ENCODE data around the gene DIDO1.

Gene DIDO1

GRCh38 chr20:62951143-62951895, 25.0 kb upstream of the DIDO1 start:
- DNase-seq (no peak), ATAC-seq (replicated peaks) (no peak)
- Mint-ChIP-seq H3K36me3 (ENCODE audit: insufficient read depth) (peaks cover 22% of the 10 kb centered on the region), H3K27ac (no peak overlapping the region), H3K9me3 (no peaks in the 10 kb centered on the region), H3K4me1 (ENCODE audit: low read depth in 2 of 2) (peaks cover 25 to 27% of the 10 kb centered on the region in 2 donors), H3K27me3 (no peaks in the 10 kb centered on the region), H3K4me3 (peak overlapping the region in 1 of 2 donors; percentile 89)

GRCh38 chr20:62950741-62951140, 24.4 kb upstream of the DIDO1 start:
- Mint-ChIP-seq H3K27ac (no peak overlapping the region), H3K4me3 (no peak overlapping the region), H3K9me3 (no peaks in the 10 kb centered on the region), H3K27me3 (no peaks in the 10 kb centered on the region), H3K4me1 (ENCODE audit: low read depth in 2 of 2) (peaks cover 25 to 27% of the 10 kb centered on the region in 2 donors), H3K36me3 (ENCODE audit: insufficient read depth) (peaks cover 26% of the 10 kb centered on the region)
- ATAC-seq (replicated peaks) (no peak), DNase-seq (no peak)

GRCh38 chr20:62949962-62950361, 23.7 kb upstream of the DIDO1 start:
- Mint-ChIP-seq H3K4me1 (ENCODE audit: low read depth in 2 of 2) (peaks cover 25 to 27% of the 10 kb centered on the region in 2 donors), H3K27ac (peak overlapping the region in 1 of 2 donors; percentile 38), H3K9me3 (no peaks in the 10 kb centered on the region)

DNA sequence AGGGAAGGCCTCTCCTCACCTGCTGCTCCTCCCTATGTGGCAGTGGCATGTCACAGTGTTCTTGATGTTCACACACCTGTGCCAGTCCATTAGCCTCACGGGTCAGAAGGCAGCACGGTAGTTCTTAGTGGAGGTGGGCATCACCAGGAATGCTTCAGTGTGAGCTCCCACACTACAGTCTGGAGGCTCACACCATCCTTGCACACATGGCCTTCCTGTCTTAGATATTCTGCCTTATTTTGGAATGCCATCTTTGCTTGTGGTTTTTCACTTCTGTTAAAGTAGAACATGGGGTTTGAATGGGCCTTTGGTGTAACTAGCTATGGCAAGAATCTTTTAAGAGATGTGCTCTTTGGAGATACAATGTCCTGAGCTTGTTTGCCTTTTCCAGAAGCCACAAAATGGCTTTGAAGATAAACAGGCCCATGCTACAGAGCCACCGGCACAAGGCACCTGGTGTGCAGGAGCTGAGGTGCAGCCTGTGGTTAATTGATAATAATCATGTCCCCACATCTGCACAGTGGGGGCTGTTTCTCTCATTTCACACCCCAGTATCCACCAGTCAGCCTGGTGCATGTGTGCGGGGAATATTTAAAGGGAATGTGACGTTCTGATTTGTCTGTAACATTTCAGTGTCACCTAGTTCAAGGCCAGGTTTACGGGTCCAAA, 23.0 kb upstream of the DIDO1 start:
- H3K4me3 Mint-ChIP-seq: no peak overlapping the region
- DNase-seq: no peak
- no peak for ATAC-seq (replicated peaks)
- no peaks in the 10 kb centered on the region for H3K9me3 Mint-ChIP-seq
- peaks cover 19 to 23% of the 10 kb centered on the region in 2 donors for H3K4me1 Mint-ChIP-seq (ENCODE audit: low read depth in 2 of 2)
- peaks cover 35% of the 10 kb centered on the region for H3K36me3 Mint-ChIP-seq (ENCODE audit: insufficient read depth)
- H3K27ac Mint-ChIP-seq: peak overlapping the region; percentile 26 to 38
- no peaks in the 10 kb centered on the region for H3K27me3 Mint-ChIP-seq

More at GRCh38 chr20:62949962-62950361, 23.7 kb upstream of the DIDO1 start:
- DNase-seq (no peak), ATAC-seq (replicated peaks) (no peak)
- Mint-ChIP-seq H3K27me3 (no peaks in the 10 kb centered on the region), H3K4me3 (no peak overlapping the region), H3K36me3 (ENCODE audit: insufficient read depth) (peaks cover 30% of the 10 kb centered on the region)

- Mint-ChIP-seq H3K9me3 (no peaks in the 10 kb centered on the region), H3K4me3 (no peak overlapping the region), H3K4me1 (ENCODE audit: low read depth in 2 of 2) (peaks cover 9 to 17% of the 10 kb centered on the region in 2 donors), H3K27ac (no peak overlapping the region), H3K36me3 (ENCODE audit: insufficient read depth) (peaks cover 50% of the 10 kb centered on the region), H3K27me3 (no peaks in the 10 kb centered on the region)
- DNase-seq: no peak
- no peak for ATAC-seq (replicated peaks)
Observed at GRCh38 chr20:62947532-62948300, 21.4 kb upstream of the DIDO1 start.

GRCh38 chr20:62946918-62947317, 20.6 kb upstream of the DIDO1 start:
- no peak for ATAC-seq (replicated peaks)
- Mint-ChIP-seq H3K4me3 (no peak overlapping the region), H3K4me1 (ENCODE audit: low read depth in 2 of 2) (peaks cover 6 to 13% of the 10 kb centered on the region in 2 donors), H3K27me3 (no peaks in the 10 kb centered on the region), H3K9me3 (no peaks in the 10 kb centered on the region), H3K27ac (no peak overlapping the region), H3K36me3 (ENCODE audit: insufficient read depth) (peaks cover 58% of the 10 kb centered on the region)
- DNase-seq: no peak

- Mint-ChIP-seq H3K36me3 (ENCODE audit: insufficient read depth) (peaks cover 62% of the 10 kb centered on the region), H3K4me1 (ENCODE audit: low read depth in 2 of 2) (peaks cover 13 to 20% of the 10 kb centered on the region in 2 donors), H3K27me3 (no peaks in the 10 kb centered on the region), H3K9me3 (no peaks in the 10 kb centered on the region), H3K4me3 (no peak overlapping the region), H3K27ac (no peak overlapping the region)
- no peak for DNase-seq
- ATAC-seq (replicated peaks): no peak
Observed at GRCh38 chr20:62945771-62946339, 19.6 kb upstream of the DIDO1 start.

DNA sequence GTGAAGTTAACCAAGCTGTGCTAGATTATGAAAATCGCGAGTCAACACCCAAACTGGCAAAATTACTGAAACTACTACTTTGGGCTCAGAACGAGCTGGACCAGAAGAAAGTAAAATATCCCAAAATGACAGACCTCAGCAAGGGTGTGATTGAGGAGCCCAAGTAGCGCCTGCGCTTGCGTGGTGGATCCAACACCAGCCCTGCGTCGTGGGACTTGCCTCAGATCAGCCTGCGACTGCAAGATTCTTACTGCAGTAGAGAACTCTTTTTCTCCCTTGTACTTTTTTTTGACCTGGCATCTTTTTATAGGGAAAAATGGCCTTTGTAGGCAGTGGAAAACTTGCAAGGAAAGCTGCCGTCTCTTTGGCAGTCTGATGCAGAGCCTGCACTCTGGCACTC, 18.4 kb upstream of the DIDO1 start:
- Mint-ChIP-seq H3K27ac (peak overlapping the region in 1 of 2 donors; percentile 70), H3K4me3 (no peak overlapping the region), H3K9me3 (no peaks in the 10 kb centered on the region), H3K36me3 (ENCODE audit: insufficient read depth) (peaks cover 64% of the 10 kb centered on the region), H3K4me1 (ENCODE audit: low read depth in 2 of 2) (peaks cover 11 to 22% of the 10 kb centered on the region in 2 donors), H3K27me3 (no peaks in the 10 kb centered on the region)
- ATAC-seq (replicated peaks) (no peak), DNase-seq (no peak)

GRCh38 chr20:62944184-62944583, 17.9 kb upstream of the DIDO1 start:
- no peaks in the 10 kb centered on the region for H3K9me3 Mint-ChIP-seq
- peak overlapping the region in 1 of 2 donors; percentile 70 for H3K27ac Mint-ChIP-seq
- ATAC-seq (replicated peaks): no peak
- no peak for DNase-seq
- H3K4me3 Mint-ChIP-seq: no peak overlapping the region
- H3K36me3 Mint-ChIP-seq (ENCODE audit: insufficient read depth): peaks cover 58% of the 10 kb centered on the region
- H3K27me3 Mint-ChIP-seq: no peaks in the 10 kb centered on the region
- peaks cover 14 to 26% of the 10 kb centered on the region in 2 donors for H3K4me1 Mint-ChIP-seq (ENCODE audit: low read depth in 2 of 2)

GRCh38 chr20:62943396-62943795, 17.1 kb upstream of the DIDO1 start:
- no peak overlapping the region for H3K4me3 Mint-ChIP-seq
- H3K4me1 Mint-ChIP-seq (ENCODE audit: low read depth in 2 of 2): peaks cover 20 to 34% of the 10 kb centered on the region in 2 donors
- DNase-seq (no peak), ATAC-seq (replicated peaks) (no peak)
- no peaks in the 10 kb centered on the region for H3K9me3 Mint-ChIP-seq
- no peaks in the 10 kb centered on the region for H3K27me3 Mint-ChIP-seq
- H3K36me3 Mint-ChIP-seq (ENCODE audit: insufficient read depth): peaks cover 65% of the 10 kb centered on the region
- H3K27ac Mint-ChIP-seq: peak overlapping the region in 1 of 2 donors; percentile 68

DNA sequence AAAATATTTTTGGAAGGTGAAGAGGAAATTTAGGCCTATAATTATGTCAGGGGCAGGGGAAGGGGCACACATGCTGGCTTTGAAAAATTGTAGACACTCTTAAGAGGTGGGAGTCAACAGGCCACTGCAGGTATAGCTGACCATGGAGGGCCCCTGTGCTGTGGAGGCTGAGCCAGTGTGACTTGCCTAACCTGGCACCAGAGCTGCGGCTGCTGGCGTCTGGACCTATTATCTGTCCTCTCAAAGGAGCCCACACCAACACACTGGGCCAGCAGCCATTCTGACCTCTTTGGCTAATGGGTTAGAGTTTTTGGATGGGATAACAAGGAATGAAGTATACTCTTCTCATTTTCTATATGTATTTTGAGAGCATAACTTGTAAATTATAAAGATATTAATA, 16.2 kb upstream of the DIDO1 start:
- DNase-seq (no peak), ATAC-seq (replicated peaks) (no peak)
- H3K36me3 Mint-ChIP-seq (ENCODE audit: insufficient read depth): peaks cover 69% of the 10 kb centered on the region
- peaks cover 23 to 31% of the 10 kb centered on the region in 2 donors for H3K4me1 Mint-ChIP-seq (ENCODE audit: low read depth in 2 of 2)
- no peaks in the 10 kb centered on the region for H3K9me3 Mint-ChIP-seq
- H3K27me3 Mint-ChIP-seq: no peaks in the 10 kb centered on the region
- no peak overlapping the region for H3K4me3 Mint-ChIP-seq
- no peak overlapping the region for H3K27ac Mint-ChIP-seq

- Mint-ChIP-seq H3K27me3 (no peaks in the 10 kb centered on the region), H3K36me3 (ENCODE audit: insufficient read depth) (peaks cover 71% of the 10 kb centered on the region), H3K4me3 (no peak overlapping the region), H3K9me3 (no peaks in the 10 kb centered on the region), H3K27ac (no peak overlapping the region), H3K4me1 (ENCODE audit: low read depth in 2 of 2) (peaks cover 22 to 30% of the 10 kb centered on the region in 2 donors)
- ATAC-seq (replicated peaks): no peak
- DNase-seq: no peak
Observed at GRCh38 chr20:62941792-62942191, 15.5 kb upstream of the DIDO1 start.

DNA sequence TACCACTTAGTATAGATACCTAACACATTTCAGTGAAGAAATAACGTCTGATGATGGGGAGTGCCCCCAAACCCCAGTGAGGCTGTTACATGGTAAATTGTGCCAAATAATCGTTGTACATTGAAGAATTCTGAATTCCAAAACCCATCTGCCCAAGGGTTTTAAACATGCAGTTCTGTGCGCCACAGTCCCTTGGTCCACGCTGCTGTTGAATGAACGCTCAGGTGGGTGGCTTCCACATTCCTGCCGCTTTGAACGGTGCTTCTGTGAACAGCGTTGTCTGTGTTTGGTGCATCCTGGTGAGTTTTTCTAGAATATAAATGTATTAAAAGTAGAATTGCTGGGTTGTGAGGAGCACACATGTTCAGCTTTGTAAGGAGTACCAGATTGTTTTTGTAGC, 14.6 kb upstream of the DIDO1 start:
- Mint-ChIP-seq H3K36me3 (ENCODE audit: insufficient read depth) (peaks cover 69% of the 10 kb centered on the region), H3K4me1 (ENCODE audit: low read depth in 2 of 2) (peaks cover 22 to 31% of the 10 kb centered on the region in 2 donors), H3K27ac (no peak overlapping the region), H3K27me3 (no peaks in the 10 kb centered on the region), H3K4me3 (peak overlapping the region in 1 of 2 donors; percentile 35), H3K9me3 (no peaks in the 10 kb centered on the region)
- DNase-seq: no peak
- no peak for ATAC-seq (replicated peaks)

Data from effector memory CD8-positive, alpha-beta T cell (primary cell).